BLaER1 (cell line): ENCODE measurements around the gene PLPP1.

Experiments used
- H3K27ac ChIP-seq: shearing (Covaris generic); formaldehyde crosslinking; 2 replicates; pipeline ENCODE4 v1.8.1; 2022
- H3K27me3 ChIP-seq: shearing (Covaris generic); formaldehyde crosslinking; 2 replicates; pipeline ENCODE4 v1.8.1; 2022
- H3K36me3 ChIP-seq: shearing (Covaris generic); formaldehyde crosslinking; 2 replicates; pipeline ENCODE4 v1.8.1; 2022
- H3K4me1 ChIP-seq: shearing (Covaris generic); formaldehyde crosslinking; 2 replicates; pipeline ENCODE4 v1.8.1; 2022
- H3K4me2 ChIP-seq: shearing (Covaris generic); formaldehyde crosslinking; 2 replicates; pipeline ENCODE4 v1.8.1; 2022
- H3K4me3 ChIP-seq: shearing (Covaris generic); formaldehyde crosslinking; 2 replicates; pipeline ENCODE4 v1.8.1; 2022
- H3K9ac ChIP-seq: shearing (Covaris generic); formaldehyde crosslinking; 2 replicates; pipeline ENCODE4 v1.8.1; 2022
- H3K9me3 ChIP-seq: shearing (Covaris generic); formaldehyde crosslinking; 2 replicates; pipeline ENCODE4 v1.8.1; 2022
- H4K20me1 ChIP-seq: shearing (Covaris generic); formaldehyde crosslinking; 2 replicates; pipeline ENCODE4 v1.8.1; 2022
- Cebpa-rat ChIP-seq: shearing (Covaris generic); IDR thresholded peaks from 2 replicates; pipeline ENCODE4 v1.8.1; 2022

Gene PLPP1

GRCh38 chr5:55383254-55383653 lies 151.5 kb downstream of the PLPP1 start:
- H3K27ac ChIP-seq = no peak overlapping the region
- no peaks in the 10 kb centered on the region for H4K20me1 ChIP-seq
- no peak overlapping the region for H3K4me3 ChIP-seq
- no peaks in the 10 kb centered on the region for H3K27me3 ChIP-seq
- no peak overlapping the region for H3K9ac ChIP-seq
- H3K4me2 ChIP-seq = no peak overlapping the region
- H3K9me3 ChIP-seq = peaks cover 17% of the 10 kb centered on the region
- no peak for TF ChIP-seq Cebpa-rat
- H3K4me1 ChIP-seq = no peaks in the 10 kb centered on the region
- peaks cover 64% of the 10 kb centered on the region for H3K36me3 ChIP-seq

- no peak for TF ChIP-seq Cebpa-rat
- peaks cover 27% of the 10 kb centered on the region for H3K9me3 ChIP-seq
- H3K36me3 ChIP-seq = peaks cover 80% of the 10 kb centered on the region
- H3K27ac ChIP-seq = no peak overlapping the region
- H3K4me3 ChIP-seq = no peak overlapping the region
- no peaks in the 10 kb centered on the region for H3K4me1 ChIP-seq
- no peaks in the 10 kb centered on the region for H4K20me1 ChIP-seq
- H3K27me3 ChIP-seq = no peaks in the 10 kb centered on the region
- H3K4me2 ChIP-seq = no peak overlapping the region
- no peak overlapping the region for H3K9ac ChIP-seq
These were observed 157.0 kb downstream of the PLPP1 start for GRCh38 chr5:55377810-55378209.
